HUES6 (cell line): ENCODE measurements around the gene HYCC1.

Experiments
- H3K27ac ChIP-seq: 2 replicates; pipeline ENCODE4 v1.7.0; 2013; ENCODE audit warnings: low read depth, mild to moderate bottlenecking, low read length, inconsistent platforms
- H3K27me3 ChIP-seq: 2 replicates; pipeline ENCODE4 v1.6.1; 2013; ENCODE audit warnings: low read length; ENCODE audit not compliant: control insufficient read depth, insufficient read depth
- H3K36me3 ChIP-seq: 2 replicates; pipeline ENCODE4 v1.6.1; 2013; ENCODE audit warnings: low read length; ENCODE audit not compliant: control insufficient read depth, insufficient read depth
- H3K4me1 ChIP-seq: 2 replicates; pipeline ENCODE4 v1.6.1; 2013; ENCODE audit warnings: low read length; ENCODE audit not compliant: control insufficient read depth, insufficient read depth
- H3K4me3 ChIP-seq: 2 replicates; pipeline ENCODE4 v1.5.1; 2013; ENCODE audit warnings: low read depth, low read length
- H3K9ac ChIP-seq: one replicate; pipeline ENCODE4 v1.6.1; 2013; ENCODE audit warnings: mild to moderate bottlenecking, low read length
- H3K9me3 ChIP-seq: 2 replicates; pipeline ENCODE4 v1.6.1; 2013; ENCODE audit warnings: low read depth, low read length; ENCODE audit not compliant: control insufficient read depth, insufficient read depth

Gene HYCC1

DNA sequence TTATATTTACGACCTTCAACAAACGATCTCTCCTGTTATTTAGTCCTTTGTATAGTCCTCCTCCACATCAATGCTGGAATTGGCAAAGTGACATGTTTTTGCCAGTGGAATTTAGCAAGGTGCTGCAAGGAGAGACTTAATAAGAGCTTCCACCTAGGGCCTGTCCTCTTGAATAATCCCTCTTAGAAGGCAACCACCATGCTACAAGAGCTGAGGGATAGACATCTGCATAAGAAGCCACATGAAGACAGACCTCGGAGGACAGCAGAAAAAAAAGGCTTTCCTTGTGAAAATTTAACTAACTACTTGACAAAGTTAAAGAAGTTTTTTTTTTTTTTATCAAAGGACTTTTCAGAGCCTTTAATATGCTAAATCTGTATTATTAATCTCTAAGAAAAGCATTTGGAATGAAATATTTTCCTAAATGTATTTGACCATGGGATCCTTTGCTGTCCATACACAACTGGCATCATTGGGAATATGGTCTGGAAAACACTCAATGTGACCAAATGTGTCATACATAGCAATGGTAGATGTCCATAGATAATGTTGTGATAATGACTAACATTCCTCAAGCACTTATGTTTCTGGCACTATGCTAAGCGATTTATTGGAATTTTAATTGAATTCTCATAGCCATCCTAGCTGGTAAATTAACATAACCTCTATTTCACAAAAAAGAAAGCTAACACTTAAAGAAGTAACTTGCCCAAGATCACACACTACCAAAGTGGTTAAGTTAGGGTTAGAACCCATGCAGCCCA, 13.2 kb downstream of the HYCC1 start:
- Histone ChIP-seq H3K4me1 (peaks cover 54% of the 10 kb centered on the region), H3K4me3 (no peak overlapping the region), H3K27ac (no peak overlapping the region), H3K9ac (no peak overlapping the region), H3K9me3 (no peaks in the 10 kb centered on the region), H3K27me3 (no peaks in the 10 kb centered on the region), H3K36me3 (no peaks in the 10 kb centered on the region)

- Histone ChIP-seq H3K36me3 (no peaks in the 10 kb centered on the region), H3K9ac (no peak overlapping the region), H3K4me3 (no peak overlapping the region), H3K9me3 (no peaks in the 10 kb centered on the region), H3K27me3 (no peaks in the 10 kb centered on the region), H3K4me1 (peaks cover 45% of the 10 kb centered on the region), H3K27ac (no peak overlapping the region)
These were observed 15.4 kb downstream of the HYCC1 start for GRCh38 chr7:22998519-22998896.

GRCh38 chr7:22997871-22998518, 15.9 kb downstream of the HYCC1 start:
- H3K36me3 ChIP-seq = no peaks in the 10 kb centered on the region
- H3K27me3 ChIP-seq = no peaks in the 10 kb centered on the region
- no peaks in the 10 kb centered on the region for H3K9me3 ChIP-seq
- H3K4me1 ChIP-seq = peaks cover 40% of the 10 kb centered on the region
- H3K9ac ChIP-seq = no peak overlapping the region
- no peak overlapping the region for H3K4me3 ChIP-seq
- no peak overlapping the region for H3K27ac ChIP-seq

DNA sequence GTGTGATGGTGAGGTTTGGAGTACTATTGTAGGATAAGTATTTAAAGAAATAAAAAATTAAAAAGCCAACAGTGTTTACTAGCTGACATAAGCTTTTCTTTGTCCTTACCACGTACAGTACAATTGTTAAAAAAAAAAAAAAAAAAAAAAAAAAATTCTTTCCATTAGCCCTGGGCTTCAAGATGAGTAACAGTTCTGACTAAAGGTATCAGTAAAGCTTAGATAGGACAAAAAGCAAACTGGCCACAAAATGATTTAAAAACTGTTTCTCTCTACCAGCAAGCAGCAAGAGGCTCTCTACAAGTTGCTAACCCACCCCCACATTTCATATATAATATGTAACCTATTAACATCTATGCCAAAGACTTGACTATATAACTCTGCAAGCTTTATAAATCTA, 17.5 kb downstream of the HYCC1 start:
- Histone ChIP-seq H3K9ac (no peak overlapping the region), H3K27ac (no peak overlapping the region), H3K4me1 (peaks cover 33% of the 10 kb centered on the region), H3K36me3 (no peaks in the 10 kb centered on the region), H3K9me3 (no peaks in the 10 kb centered on the region), H3K27me3 (no peaks in the 10 kb centered on the region), H3K4me3 (no peak overlapping the region)

GRCh38 chr7:22995011-22995410, 18.9 kb downstream of the HYCC1 start:
- H3K4me1 ChIP-seq = peaks cover 28% of the 10 kb centered on the region
- H3K27ac ChIP-seq = no peak overlapping the region
- no peaks in the 10 kb centered on the region for H3K27me3 ChIP-seq
- H3K36me3 ChIP-seq = no peaks in the 10 kb centered on the region
- H3K9me3 ChIP-seq = no peaks in the 10 kb centered on the region
- no peak overlapping the region for H3K4me3 ChIP-seq
- H3K9ac ChIP-seq = no peak overlapping the region

- Histone ChIP-seq H3K4me3 (no peak overlapping the region), H3K4me1 (peaks cover 35% of the 10 kb centered on the region), H3K27me3 (no peaks in the 10 kb centered on the region), H3K36me3 (no peaks in the 10 kb centered on the region), H3K27ac (no peak overlapping the region), H3K9ac (no peak overlapping the region), H3K9me3 (no peaks in the 10 kb centered on the region)
These were observed 20.8 kb downstream of the HYCC1 start for GRCh38 chr7:22992874-22993840.

DNA sequence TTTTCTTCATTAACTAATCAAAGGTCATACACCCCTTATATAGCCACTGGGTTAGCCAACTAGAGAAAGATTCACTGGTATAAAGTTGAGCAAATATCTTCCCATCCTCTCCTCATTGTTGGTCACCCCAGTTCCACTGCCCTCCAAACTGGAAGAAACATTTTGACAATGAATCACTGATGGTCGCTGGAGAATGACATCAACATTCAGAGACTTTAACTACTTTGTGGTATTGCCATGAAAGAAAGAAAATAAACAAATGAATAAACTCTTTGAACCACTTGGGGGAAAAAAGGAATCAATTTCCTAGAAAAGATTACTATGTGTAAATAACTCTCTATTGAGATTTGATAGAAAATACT, 23.4 kb downstream of the HYCC1 start:
- H3K36me3 ChIP-seq = no peaks in the 10 kb centered on the region

DNA sequence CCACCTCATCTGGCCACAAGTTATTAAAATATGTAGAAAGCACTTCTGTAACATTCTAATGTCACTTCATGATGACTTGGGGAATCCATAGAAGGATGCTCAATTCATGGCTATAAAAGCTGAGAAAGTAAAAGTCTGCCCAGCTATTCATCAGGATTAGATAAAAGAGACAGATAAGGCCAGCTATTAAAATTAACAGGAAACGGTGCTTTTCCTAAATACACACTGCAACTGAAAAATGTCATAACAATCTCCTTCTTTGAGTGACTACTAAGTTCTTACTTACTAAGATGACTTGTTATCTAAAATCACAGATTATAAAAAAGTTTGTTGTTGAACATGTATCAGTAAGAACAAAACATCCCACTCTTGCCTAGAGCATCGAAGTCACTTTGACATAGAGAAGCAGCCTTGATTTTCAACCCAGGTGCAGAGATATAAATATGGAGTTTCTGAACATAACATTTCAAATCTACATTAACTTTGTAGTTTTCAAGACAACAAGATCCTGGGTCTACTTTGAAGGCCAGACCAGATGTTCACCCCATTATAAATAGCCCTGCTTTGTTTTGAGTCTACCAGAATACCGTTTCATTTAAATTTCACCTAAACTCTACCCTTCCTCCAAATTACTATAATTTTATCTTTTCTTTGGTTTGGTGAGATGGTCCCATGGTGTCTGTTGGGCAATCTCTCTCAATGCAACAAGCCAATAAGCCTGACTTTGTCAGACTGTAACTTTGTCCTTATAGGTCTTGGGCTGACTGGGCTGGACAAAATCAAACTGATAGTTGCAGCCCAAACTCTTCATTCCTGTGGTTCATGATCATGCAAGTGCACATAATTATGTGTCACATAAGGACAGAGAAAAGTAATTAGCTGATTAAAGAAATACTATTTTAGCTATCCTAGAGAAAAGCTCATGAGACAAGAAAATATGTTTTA, 24.0 kb downstream of the HYCC1 start:
- Histone ChIP-seq H3K36me3 (no peaks in the 10 kb centered on the region), H3K4me1 (peaks cover 35% of the 10 kb centered on the region)

More for the DNA sequence above, 23.4 kb downstream of the HYCC1 start:
- Histone ChIP-seq H3K4me1 (peaks cover 35% of the 10 kb centered on the region), H3K27me3 (no peaks in the 10 kb centered on the region), H3K27ac (peak overlapping the region; percentile 73), H3K9me3 (no peaks in the 10 kb centered on the region), H3K9ac (no peak overlapping the region), H3K4me3 (no peak overlapping the region)

DNA sequence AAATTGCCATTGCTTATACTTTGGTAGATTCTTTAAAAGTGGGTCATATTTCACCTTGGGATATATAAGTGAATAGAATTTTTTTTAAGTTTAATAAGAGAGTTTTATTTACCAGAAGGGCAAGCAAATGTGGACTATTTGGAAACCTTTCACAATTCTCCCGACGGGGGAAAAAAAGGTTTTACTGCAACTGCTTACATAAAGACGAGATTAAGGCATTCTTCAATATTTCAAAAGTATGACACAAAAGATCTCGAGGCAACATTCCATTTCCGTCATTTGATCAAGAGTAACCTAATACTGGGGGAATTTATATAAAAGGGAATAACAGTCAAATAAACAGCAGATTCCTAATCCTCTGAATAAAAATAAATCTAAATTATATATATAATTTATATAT, 28.5 kb downstream of the HYCC1 start:
- Histone ChIP-seq H3K9me3 (no peaks in the 10 kb centered on the region), H3K4me3 (no peak overlapping the region), H3K27ac (no peak overlapping the region)

More for the DNA sequence above, 24.0 kb downstream of the HYCC1 start:
- Histone ChIP-seq H3K27ac (peak overlapping the region; percentile 73), H3K4me3 (no peak overlapping the region), H3K9ac (no peak overlapping the region), H3K9me3 (no peaks in the 10 kb centered on the region), H3K27me3 (no peaks in the 10 kb centered on the region)

GRCh38 chr7:22983257-22983855, 30.6 kb downstream of the HYCC1 start:
- Histone ChIP-seq H3K9me3 (no peaks in the 10 kb centered on the region), H3K4me1 (peaks cover 20% of the 10 kb centered on the region), H3K27me3 (no peaks in the 10 kb centered on the region), H3K27ac (no peak overlapping the region), H3K36me3 (peaks cover 6% of the 10 kb centered on the region), H3K4me3 (no peak overlapping the region), H3K9ac (no peak overlapping the region)

More for the DNA sequence above, 28.5 kb downstream of the HYCC1 start:
- H3K4me1 ChIP-seq = peaks cover 40% of the 10 kb centered on the region
- no peak overlapping the region for H3K9ac ChIP-seq
- H3K36me3 ChIP-seq = peaks cover 3% of the 10 kb centered on the region; the same call in 1 of the 2 replicates
- no peaks in the 10 kb centered on the region for H3K27me3 ChIP-seq
